ENCODE data around the gene AMER2. TPM values are rescaled to one million over a fixed set of nuclear protein-coding genes. Genes with fewer than 3 reads are reported as not detected.

AMER2 gene
- total and polyA plus RNA-seq, 2 experiments from 2014 or later = 0.31 to 0.76 TPM

GRCh38 chr13:25192052-25192451 lies 20.0 kb upstream of the AMER2 start:
- H3K4me2 ChIP-seq = no peak overlapping the region
- H3F3A ChIP-seq (replicated peaks; ENCODE audit: low read depth) = no peaks in the 10 kb centered on the region
- no peaks in the 10 kb centered on the region for H3K36me3 Mint-ChIP-seq (ENCODE audit: low read depth)
- H3K27me3 ChIP-seq (ENCODE audit: insufficient read depth) = no peaks in the 10 kb centered on the region
- no peak for TF ChIP-seq JUNB (IDR thresholded peaks at IDR 0.05; ENCODE audit: unreplicated experiment)
- no peak for TF ChIP-seq ZNF114 (CRISPR knock-in tag; IDR thresholded peaks at IDR 0.05)
- no peak for TF ChIP-seq ZNF331 (CRISPR knock-in tag; IDR thresholded peaks at IDR 0.05; ENCODE audit: low read depth)
- TF ChIP-seq CREB1 (CRISPR knock-in tag; IDR thresholded peaks at IDR 0.05; ENCODE audit: low read depth) = no peak
- DNase-seq (ENCODE audit: low spot score) (no peak), ATAC-seq (no peak)
- no peak overlapping the region for H3K27ac ChIP-seq (ENCODE audit: low read depth)
- peaks cover 5% of the 10 kb centered on the region; the same call in 1 of the 3 replicates for H3K9me3 Mint-ChIP-seq
- H3K9me2 ChIP-seq (ENCODE audit: insufficient read depth) = peaks cover 7% of the 10 kb centered on the region; the same call in 1 of the 2 replicates
- H3K79me2 ChIP-seq (replicated peaks; ENCODE audit: insufficient read depth) = no peaks in the 10 kb centered on the region
- no peak overlapping the region for H3K27ac Mint-ChIP-seq
- H3K36me3 ChIP-seq (ENCODE audit: insufficient read depth) = no peaks in the 10 kb centered on the region
- H3K4me1 Mint-ChIP-seq = no peaks in the 10 kb centered on the region
- no peak overlapping the region for H3K4me3 ChIP-seq
- H4K20me1 ChIP-seq (replicated peaks; ENCODE audit: insufficient read depth) = no peaks in the 10 kb centered on the region
- peaks cover 3% of the 10 kb centered on the region for H3K27me3 Mint-ChIP-seq (ENCODE audit: insufficient read depth, low read depth, poor library complexity)
- no peak overlapping the region for H3K4me3 Mint-ChIP-seq
- H2AFZ ChIP-seq = peak overlapping the region; percentile 7; the same call in 1 of the 2 replicates
- no peaks in the 10 kb centered on the region for H3K4me1 ChIP-seq (ENCODE audit: insufficient read depth)

- Mint-ChIP-seq H3K9me3 (no peaks in the 10 kb centered on the region; the same call in 2 of the 3 replicates), H3K27ac (no peak overlapping the region), H3K4me1 (no peaks in the 10 kb centered on the region), H3K36me3 (ENCODE audit: low read depth) (no peaks in the 10 kb centered on the region), H3K27me3 (ENCODE audit: insufficient read depth, low read depth, poor library complexity) (peaks cover 2% of the 10 kb centered on the region), H3K4me3 (no peak overlapping the region)
- DNase-seq (ENCODE audit: low spot score) (no peak), ATAC-seq (no peak)
- Histone ChIP-seq H3K79me2 (replicated peaks; ENCODE audit: insufficient read depth) (no peaks in the 10 kb centered on the region), H3K36me3 (ENCODE audit: insufficient read depth) (no peaks in the 10 kb centered on the region), H3K27ac (ENCODE audit: low read depth) (no peak overlapping the region), H3K4me2 (no peak overlapping the region), H4K20me1 (replicated peaks; ENCODE audit: insufficient read depth) (no peaks in the 10 kb centered on the region), H3K27me3 (ENCODE audit: insufficient read depth) (no peaks in the 10 kb centered on the region), H3F3A (replicated peaks; ENCODE audit: low read depth) (no peaks in the 10 kb centered on the region), H3K9me2 (ENCODE audit: insufficient read depth) (peaks cover 7% of the 10 kb centered on the region; the same call in 1 of the 2 replicates), H2AFZ (peak overlapping the region; percentile 6; the same call in 1 of the 2 replicates), H3K4me3 (no peak overlapping the region), H3K4me1 (ENCODE audit: insufficient read depth) (no peaks in the 10 kb centered on the region)
- TF ChIP-seq CTCF (conservative IDR thresholded peaks at IDR 0.05; ENCODE audit: low read depth in 2 of 2) (no peak), POLR2AphosphoS5 (IDR thresholded peaks at IDR 0.05; ENCODE audit: low read depth) (no peak), ETS1 (IDR thresholded peaks at IDR 0.05) (no peak), EZH2phosphoT487 (IDR thresholded peaks at IDR 0.05; ENCODE audit: unreplicated experiment) (no peak), ZNF114 (CRISPR knock-in tag; IDR thresholded peaks at IDR 0.05) (no peak), EZH2 (IDR thresholded peaks at IDR 0.05; ENCODE audit: low read depth, unreplicated experiment) (no peak), NANOG (IDR thresholded peaks at IDR 0.05; ENCODE audit: borderline replicate concordance) (no peak), CREB1 (CRISPR knock-in tag; IDR thresholded peaks at IDR 0.05; ENCODE audit: low read depth) (no peak), STAT1 (IDR thresholded peaks at IDR 0.05; ENCODE audit: unreplicated experiment) (no peak), ZNF331 (CRISPR knock-in tag; IDR thresholded peaks at IDR 0.05; ENCODE audit: low read depth) (no peak), ZNF462 (CRISPR knock-in tag; IDR thresholded peaks at IDR 0.05) (no peak)
Measured at GRCh38 chr13:25190771-25191170, 18.7 kb upstream of the AMER2 start.

All from GM23338 (cell line).